GF-D8 (cell line): ENCODE results near the gene TSPAN17.

Experiments
- DNase-seq: peaks from one replicate; lab custom pipeline; 2025; lab: John Stamatoyannopoulos, UW

TSPAN17 gene

DNA sequence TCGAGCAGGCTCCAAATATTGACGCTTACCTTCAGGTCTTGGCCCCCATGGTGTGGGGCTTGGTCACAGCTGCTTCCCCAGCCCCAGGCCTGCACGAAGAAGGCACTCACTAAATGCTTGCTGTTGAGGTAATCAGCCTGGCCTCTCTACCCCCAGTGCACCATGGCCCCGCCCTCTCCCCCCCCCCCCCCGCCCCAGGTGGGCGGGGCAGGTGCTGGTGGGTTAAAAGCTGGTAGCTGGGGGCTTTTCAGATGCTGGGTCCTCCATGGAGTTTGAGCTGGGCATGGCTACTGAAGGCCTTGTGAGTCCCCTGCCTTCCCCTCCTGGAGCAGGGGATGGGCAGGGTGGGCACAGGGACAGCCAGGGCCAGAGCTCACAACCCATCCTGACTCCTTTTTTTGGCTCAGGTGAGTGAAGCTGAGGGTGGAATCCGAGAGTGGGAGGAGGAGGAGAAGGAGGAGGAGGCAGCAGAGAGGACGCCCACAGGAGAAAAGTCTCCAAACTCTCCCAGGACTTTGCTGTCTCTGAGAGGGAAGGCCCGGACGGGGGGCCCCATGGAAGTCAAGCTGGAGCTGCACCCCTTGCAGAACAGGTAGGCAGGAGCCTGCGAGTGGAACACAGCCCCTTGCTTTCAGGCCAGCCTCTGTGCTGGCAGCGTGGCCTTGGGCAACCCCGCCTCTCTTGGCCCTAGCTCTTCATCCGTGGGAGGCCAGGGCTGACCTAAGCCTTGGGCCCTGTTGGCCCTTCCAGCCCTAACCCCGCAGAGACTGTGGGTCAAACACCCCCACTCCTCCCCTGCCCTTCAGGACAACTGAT is 4.4 kb upstream of the TSPAN17 start:
- DNase-seq = no peak

DNA sequence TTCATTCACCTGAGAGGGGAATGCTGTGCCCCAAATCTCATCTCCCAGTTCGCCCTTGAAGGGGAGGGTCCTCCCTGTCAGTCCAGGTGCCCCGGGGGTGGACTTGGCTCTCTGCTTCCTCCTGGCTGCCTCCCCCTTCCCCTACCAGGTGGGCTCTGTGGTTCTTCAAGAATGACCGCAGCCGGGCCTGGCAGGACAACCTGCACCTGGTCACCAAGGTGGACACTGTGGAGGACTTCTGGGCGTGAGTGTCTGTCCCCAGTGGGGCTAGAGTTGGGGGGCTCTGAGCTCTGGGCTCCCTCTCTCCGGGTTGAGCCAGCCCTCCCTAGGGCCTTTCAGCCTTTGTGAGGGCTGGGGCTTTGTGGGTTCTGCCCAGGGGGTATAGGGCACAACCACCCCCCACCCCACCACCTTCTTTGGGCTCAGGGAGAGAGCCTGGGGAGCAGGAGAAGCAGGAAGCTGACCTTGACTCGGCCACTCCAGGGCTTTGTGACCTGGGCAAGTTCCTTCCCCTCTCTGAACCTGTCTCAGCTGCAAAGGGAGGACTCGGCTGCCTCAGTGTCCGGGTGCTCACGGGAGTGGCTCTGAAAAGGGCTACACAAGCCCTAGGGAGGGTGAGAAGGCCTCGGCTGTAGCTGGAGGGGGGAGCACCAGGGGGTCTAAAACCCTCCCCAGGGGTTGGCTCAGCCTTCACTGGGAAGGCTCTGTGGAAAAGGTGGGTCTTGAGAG is 3.6 kb upstream of the TSPAN17 start:
- no peak for DNase-seq

DNA sequence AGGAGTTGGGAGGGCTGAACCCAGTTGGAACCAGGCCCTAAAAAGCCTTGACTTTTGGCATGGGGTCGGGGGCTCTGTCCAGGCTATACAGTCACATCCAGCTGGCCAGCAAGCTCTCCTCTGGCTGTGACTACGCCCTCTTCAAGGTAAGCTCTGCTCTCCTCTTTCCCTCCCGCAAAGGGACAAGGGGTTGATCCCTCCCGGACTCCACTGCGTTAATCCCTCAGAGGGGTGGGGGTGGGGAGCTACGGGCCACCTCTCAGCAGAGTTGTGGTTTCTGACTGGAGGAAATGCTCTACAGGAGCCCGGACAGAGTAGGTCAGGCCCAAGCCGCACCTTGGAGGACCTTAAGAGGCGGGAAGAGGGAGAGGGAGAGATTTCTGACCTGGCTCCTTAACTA is 3.0 kb upstream of the TSPAN17 start:
- no peak for DNase-seq

DNA sequence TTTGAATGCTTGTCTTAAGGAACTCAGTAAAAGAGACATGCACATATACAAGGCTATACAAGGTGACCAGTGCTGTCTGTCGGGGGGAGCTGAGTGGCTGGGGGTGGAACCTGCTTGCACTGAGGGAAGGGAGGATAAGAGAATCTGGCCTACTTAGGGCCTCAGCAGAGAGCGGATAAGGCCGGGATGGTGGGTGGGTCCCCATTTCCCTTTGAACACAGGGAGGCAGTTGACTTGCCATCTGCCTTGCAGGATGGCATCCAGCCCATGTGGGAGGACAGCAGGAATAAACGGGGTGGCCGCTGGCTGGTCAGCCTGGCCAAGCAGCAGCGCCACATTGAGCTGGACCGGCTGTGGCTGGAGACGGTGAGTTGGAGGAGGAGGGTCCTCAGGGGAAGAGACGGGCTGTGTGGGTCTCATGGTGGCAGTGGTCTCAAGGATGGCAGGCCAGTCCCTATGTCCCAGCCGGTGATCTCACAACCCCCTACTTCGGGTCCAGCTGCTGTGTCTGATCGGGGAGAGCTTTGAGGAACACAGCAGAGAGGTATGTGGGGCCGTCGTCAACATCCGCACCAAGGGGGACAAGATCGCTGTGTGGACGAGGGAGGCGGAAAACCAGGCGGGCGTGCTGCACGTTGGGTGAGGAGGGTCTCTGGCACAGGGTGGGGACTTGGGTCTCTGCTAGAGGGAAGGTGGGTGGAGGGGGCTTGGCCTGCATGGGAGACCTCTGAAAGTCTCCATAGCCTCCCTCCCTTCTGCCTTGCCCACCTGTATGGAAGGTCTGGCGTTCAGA is 2.2 kb upstream of the TSPAN17 start:
- no peak for DNase-seq

DNA sequence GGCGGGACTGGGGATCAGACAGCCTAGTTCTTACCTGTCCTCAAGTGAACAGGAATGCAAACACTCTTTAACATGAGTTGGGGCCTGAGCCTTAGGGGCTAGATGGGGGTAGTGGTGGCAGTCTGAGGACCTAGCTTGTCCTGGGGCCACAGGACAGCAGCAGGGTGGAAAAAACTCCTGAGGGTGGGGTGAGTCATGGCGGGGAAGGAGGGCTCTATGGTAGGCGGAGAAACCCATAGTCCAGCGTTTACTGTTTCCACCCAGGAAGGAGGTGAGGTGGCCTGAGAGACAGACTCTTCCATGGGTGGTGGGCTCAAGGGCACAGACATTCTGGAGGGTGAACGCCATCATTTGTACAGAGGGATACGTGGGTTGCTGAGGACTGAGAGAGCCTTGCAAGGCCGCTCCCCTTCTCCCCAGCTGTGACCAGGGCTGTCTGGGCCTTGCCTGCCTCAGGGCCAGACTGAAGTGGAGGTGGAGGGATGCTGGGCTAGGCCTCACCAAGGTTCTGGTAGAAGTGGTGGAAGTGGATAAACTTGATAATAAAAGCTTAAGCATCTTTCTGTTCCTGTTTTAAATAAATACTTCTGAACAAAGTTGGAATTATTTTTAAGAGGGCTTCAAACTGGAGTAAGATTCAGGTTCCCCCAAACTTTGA is 1.1 kb upstream of the TSPAN17 start:
- DNase-seq = no peak

DNA sequence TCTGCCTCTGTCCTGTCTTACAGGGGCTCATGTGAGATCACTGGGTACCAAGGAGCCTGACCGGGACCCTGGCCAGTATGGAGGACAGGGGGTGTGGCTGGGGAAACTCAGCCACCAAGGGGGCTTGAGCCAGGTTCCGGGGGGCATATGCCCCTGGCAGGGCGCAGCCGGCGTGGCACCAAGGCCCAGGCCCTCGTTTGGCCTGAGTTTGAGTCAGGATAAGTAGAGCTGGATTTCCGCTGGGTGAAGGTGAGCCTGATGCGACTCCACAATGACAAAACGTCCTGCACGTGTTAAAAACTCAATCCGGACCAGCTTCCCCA is 616 bp upstream of the TSPAN17 start:
- DNase-seq = no peak

DNA sequence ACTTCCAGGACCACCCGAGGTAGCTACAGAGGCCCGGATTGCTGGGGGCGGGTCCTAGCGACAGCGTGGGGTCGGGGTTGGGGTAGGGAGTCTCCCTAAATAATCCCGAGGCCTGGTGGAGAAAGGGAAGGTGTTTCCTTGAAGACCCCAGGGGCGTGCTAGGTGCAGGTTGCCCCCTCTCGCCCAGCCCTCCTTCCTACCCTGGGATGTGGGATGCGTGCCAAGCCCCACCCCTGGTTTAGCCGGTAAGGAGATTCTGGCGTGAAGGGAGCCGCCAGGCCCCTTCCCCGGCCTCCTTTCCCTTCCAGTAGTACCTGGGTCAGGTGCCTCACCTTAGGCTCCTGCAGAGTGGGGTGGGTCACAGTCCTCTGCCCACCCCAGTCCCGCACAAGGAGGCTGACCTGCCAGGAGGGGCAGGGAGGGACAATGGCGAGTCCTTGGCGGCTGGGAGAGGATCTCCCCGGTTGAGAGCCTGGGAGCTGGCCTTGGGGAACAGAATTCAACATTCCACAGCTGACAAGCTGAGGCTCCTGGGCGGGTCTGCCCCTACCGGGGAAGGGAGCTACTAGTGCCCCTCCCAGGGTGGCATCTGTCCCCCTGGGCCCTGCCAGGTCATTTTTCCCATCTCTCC is 674 bp downstream of the TSPAN17 start:
- DNase-seq = no peak

DNA sequence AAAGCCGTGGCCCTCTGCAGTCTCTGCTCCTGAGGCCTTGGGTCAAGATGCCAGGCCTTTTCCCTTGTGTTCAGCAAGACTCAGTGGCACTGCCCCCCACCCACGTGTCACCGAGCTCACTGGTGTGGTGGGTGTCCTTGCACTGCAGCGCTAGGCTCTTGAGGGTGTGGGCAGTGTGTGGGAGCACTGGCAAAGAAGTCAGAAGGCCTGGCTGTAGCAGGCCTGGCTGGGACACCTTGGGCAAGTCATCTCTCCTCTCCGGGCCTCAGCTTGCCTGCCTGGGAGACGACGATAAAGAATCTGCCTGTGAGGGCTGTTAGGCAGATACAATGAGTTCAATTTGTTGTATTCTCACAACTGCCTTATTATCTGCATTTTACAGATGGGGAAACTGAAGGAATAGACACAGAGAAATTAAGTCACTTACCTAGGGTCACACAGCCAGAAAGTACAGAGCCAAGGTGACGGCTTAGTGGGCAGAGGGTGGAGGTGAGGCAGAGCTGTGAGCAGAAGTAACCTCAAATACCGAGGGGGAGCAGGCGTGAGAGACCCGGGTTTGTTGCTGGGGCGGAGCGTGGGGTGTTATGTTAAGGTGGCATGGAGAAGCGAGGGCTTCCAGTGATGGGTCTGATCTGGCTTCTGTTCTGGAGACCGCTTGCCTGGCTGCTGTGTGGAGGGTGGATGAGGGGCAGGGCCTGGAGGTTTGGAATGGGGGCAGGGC is 1.4 kb downstream of the TSPAN17 start:
- DNase-seq = no peak

DNA sequence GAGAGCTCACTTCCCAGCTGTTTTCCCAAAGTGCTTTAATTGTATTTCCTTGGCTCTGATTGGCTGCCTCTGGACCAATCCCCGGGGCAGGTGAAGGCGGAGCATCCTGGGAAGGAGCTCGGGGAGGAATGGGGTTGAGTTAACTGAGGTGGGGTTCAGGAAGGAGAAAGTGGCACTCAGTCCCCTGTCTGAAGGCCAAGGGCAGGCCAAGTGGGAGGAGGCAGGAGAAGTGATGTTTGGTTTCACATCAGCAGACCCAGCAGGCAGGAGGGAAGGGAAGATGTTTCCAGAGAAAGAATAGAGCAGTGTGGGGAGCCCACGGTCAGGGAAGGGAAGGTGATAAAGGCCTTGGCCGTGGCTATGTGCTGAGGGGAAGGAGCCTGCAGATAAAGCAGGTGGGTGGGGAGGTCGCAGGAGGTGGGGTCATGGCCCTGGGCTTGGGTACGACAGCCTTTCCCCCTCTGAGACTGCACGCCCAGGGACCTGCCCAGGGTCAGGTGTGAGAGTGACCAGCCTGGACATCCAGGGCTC is 3.1 kb downstream of the TSPAN17 start:
- no peak for DNase-seq

DNA sequence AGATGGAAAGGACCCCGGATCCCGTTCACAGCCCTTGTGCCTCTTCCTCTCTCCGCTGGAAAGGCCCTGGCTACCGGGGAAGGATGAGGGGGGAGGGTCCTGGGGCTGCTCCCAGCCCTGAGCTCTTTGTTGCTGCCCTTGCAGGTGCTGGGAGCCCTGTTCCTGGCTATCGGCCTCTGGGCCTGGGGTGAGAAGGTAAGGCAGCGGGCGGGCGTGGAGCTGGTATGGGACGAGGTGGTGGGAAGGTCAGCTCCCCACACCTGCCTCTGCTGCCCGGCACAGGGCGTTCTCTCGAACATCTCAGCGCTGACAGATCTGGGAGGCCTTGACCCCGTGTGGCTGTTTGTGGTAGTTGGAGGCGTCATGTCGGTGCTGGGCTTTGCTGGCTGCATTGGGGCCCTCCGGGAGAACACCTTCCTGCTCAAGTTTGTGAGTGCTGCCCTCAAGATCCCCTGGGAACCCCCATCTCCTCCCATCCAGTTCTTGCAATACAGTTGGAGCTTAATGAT is 4.2 kb downstream of the TSPAN17 start:
- DNase-seq = no peak

DNA sequence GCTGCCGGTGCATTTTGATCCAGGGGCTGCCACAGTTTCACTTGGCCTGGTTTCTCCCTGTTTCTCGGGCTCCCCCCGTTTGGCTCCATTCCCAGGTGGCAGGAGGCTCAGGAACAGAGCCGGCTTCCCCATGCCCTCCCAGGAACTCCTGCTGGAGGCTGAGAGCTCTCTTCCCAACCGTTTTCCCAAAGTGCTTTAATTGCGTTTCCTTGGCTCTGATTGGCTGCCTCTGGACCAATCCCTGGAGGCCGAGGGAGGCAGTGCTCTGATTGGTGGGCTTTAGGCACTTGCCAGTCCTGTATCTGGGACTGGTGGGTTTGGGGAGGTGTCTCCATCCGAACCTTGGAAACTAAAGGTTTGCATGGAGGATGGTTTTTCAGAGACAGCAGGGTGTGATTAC is 4.9 kb downstream of the TSPAN17 start:
- DNase-seq = no peak

DNA sequence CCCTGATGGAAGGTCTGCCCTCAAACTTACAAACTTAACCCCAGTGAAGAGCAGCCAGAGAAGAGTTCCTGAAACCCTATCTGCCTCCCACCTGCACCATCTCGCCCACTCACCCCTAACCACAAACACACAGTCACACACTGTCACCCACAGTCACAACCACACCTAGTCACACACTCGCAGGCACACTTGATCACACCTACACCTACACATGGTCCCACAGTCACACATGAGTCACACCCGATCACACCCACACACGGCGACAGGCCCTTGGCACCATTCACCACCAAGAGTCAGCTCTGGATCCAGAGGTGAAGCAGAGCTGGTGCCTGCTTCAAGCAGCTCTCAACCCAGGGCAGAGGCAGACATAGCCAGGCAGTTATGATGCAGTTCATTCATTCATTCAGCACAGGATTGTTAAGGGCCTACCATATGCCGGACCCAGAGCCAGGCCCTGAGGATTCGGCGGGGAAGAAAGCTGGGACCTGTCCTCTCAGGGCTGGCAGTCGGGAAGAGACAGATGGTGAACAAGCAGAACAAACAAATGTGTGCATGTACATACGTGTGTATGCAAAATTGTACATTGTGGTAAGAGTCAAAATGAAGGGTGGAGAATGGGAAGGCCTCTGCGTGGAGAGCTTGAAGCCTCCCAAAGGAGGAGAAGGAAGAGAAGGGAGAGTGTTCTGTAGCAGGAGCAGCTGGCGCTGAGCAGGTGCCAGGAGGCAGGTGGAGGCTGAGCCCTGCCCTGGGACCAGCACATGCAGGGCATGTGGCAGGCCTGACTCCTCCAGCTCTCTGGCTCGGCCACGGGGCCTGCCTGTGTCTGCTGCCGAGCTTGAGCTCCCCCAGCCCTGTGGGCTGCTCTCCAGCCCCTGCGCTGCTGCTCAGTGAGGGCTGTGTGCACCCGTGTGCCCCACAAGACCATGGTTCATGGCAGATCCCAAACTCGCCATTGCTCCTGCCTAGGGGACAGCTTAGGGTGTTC is 6.4 kb downstream of the TSPAN17 start:
- DNase-seq = no peak

DNA sequence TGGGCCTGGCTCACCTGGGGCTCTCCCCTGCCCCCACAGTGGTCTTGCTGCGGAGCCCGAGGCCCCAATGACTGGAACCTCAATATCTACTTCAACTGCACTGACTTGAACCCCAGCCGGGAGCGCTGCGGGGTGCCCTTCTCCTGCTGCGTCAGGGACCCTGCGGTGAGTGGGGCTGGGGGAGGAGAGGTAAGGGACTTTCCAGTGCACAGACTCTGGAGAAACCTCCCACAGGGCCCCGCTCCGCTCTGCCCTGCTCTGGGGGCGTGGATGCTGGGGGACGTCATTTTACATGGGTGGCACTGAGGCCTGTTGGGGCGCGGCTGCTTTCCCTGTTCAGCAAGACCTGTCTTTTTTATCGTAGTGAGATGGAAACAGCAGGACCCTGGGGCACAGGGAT is 7.6 kb downstream of the TSPAN17 start:
- no peak for DNase-seq

DNA sequence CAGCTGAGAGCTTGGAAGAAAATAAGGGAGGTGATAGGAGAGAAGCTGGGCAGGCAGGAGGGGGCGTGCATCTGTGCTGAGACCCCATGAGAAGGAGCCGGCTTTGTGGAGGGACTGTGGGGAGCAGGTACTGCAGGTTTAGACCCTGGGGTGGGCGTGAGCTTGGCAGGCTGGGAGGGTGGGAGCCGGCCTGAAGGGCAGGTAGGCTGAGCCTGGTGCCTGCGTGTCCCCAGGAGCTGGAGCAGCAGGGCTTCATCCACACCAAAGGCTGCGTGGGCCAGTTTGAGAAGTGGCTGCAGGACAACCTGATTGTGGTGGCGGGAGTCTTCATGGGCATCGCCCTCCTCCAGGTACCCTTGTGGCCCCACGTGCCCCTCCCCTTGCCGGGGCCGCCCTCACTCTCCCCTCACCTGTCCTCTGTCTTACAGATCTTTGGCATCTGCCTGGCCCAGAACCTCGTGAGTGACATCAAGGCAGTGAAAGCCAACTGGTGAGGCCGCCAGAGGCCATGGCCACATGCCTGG is 9.2 kb downstream of the TSPAN17 start:
- no peak for DNase-seq

DNA sequence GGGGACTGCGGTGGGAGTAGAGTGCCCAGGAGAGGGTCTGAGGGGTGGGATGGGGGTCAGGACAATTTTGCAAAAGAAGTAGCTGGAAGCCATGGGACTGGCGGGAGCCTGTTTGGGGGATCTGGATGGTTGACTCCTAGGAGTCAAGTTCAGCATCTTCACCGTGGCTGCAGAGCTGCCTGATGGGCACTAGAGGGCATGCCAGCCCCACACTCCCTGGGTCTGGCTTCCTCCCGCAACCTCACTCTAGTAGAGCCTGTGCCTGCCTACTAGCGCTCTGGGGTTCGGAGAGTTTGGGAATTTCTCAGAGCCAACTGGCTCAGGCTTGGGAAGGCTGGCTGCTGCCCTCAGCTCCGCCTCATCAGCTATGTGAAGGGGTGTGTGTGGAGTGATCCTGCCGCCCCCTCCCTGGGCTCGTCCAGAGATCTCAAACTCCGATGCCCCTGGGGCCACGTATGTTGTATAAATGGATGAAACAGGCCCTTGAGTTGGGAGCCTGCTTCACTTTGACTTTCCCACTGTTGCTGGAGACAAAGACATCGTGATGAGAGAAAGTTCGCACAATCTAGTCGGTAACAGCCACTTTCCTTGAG is 10.8 kb downstream of the TSPAN17 start:
- no peak for DNase-seq

DNA sequence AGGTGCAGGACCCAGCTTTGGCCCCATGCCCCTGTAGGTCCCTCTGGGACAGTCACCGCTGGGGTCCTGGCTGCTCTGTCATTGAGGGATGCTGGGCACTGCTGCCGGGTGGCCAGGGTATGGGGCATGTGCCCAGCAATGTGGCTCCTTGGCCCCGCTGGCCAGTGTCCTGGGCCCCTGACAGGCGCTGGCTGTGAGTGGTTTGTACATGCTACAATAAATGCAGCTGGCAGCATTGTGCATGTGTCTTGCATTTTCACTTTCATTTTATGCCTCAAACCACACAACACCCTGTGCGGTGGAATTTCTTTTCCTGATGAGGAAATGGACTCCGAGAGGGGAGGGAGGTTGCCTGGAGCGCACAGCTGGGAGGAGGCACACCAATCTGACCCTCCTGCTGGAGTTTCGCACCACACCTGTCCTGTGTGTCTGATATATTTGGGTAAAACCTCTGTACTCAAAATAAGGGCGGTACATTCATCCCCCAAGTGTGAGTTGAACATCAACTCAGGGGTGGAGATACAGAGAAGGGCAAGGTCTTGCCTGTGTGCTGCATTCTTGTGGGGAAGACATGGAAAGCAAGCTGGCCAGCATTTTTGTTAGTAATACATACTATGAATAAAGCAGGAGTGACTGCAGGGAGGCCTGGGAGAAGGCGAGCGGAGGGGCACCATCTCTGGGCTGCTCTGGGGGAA is 11.7 kb downstream of the TSPAN17 start:
- DNase-seq = no peak

DNA sequence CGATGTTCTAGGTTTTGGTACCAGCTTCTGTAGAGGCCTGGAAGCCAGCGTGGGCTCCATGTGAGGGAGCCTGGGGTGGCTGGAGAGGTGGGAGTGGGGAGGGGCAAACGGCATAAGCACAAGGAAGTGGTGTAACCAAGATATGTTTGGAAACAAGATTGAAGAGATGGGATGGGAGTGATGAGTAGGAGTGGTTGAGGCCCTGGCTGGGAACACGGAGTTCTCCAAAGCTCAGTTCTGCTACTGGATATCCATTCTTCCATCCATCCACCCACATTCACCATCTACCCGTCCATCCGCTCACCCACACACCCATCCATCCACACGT is 12.2 kb downstream of the TSPAN17 start:
- no peak for DNase-seq

DNA sequence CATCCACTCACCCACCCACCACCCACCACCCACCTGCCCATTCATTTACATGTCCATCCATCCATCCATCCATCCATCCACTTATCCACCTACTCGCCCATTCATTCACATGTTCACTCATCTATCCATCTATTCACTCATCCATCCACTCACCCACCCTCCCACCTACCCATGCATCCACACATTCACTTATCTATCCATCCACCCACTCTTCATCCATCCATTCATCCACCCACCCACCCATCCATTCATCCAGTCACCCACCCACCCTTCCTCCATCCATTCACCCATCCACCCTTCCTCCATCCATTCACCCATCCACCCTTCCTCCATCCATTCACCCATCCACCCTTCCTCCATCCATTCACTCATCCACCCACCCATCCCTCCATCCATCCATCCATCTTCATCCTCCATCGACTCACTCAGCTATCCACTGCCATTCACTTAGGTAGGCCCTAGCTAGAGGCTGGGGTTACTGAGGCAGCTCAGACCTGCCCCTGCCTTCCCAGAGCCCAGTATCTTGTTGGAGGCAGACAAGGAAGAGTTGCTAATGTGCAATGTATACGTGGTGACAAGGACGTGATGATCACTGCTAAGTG is 12.7 kb downstream of the TSPAN17 start:
- no peak for DNase-seq
